ENCODE measurements around the gene AEBP2. TPM values are rescaled to one million over a fixed set of nuclear protein-coding genes. Genes with fewer than 3 reads are reported as not detected.

AEBP2 gene
- total and polyA plus RNA-seq, 2 of the 13 experiments (the other 11 are each of a cell fraction or from before 2014, with no cell fraction given), result 9.2 to 17.9 TPM

- FAIRE-seq (no peak), ATAC-seq (no peak), DNase-seq (ENCODE audit: low spot score) (no peak)
- Histone ChIP-seq H3K4me1 (ENCODE audit: insufficient read depth, low read length) (no peaks in the 10 kb centered on the region), H3K9me3 (ENCODE audit: low read length) (no peaks in the 10 kb centered on the region), H3K4me2 (ENCODE audit: low read depth, low read length) (no peak overlapping the region), H3K36me3 (replicated peaks in 1 of 2; ENCODE audit: control insufficient read depth in 1 of 2, insufficient read depth in 2 of 2, low read length in 2 of 2) (no peaks in the 10 kb centered on the region), H3K27ac (ENCODE audit: extremely low read length, insufficient read depth, low read length) (no peak overlapping the region), H2AFZ (ENCODE audit: low read length) (no peak overlapping the region), H3K4me3 (replicated peaks in 1 of 3; ENCODE audit: insufficient read depth in 1 of 3, low read depth in 2 of 3, low read length in 3 of 3) (no peak overlapping the region), H4K20me1 (ENCODE audit: insufficient read depth, low read length) (no peaks in the 10 kb centered on the region), H3K79me2 (ENCODE audit: insufficient read depth, low read length) (no peaks in the 10 kb centered on the region), H3K9ac (ENCODE audit: insufficient read depth, low read depth, low read length) (no peak overlapping the region), H3K27me3 (ENCODE audit: control insufficient read depth in 1 of 2, insufficient read depth in 2 of 2, low read length in 2 of 2) (no peaks in the 10 kb centered on the region)
- POLR2A ChIA-PET, result no interaction called here
- CTCF ChIA-PET (ENCODE audit: low intra/inter-chr PET ratio, low total read pairs), result no interaction called here
- no TSS peak for BruUV-seq (replicated peaks)
- TF ChIP-seq SNAPC2 (CRISPR knock-in tag; IDR thresholded peaks at IDR 0.05) (no peak), RBFOX2 (IDR thresholded peaks at IDR 0.05; ENCODE audit: low read depth, low read length) (no peak)
- intact Hi-C loops (cut with micrococcal nuclease; ENCODE audit: unreplicated experiment) (no loop called here), in situ Hi-C loops (cut with HindIII; ENCODE audit: extremely low pct_ligation_motif_present, low pct_unique_long_range_greater_than_20kb) (no loop called here)
Measured at GRCh38 chr12:19561411-19561961, 122.2 kb downstream of the AEBP2 start.

Small RNA genes within 50 kb of the gene (small RNA-seq; reads per million reads assigned to genes)
- 0 reads per million in 3 experiments for gene AC091805.2 (ENCODE audit: insufficient read depth in 2 of 3, insufficient read length in 3 of 3, low read depth in 2 of 3, low replicate concordance in 1 of 3)
- 0 reads per million in 3 experiments for gene RNU6-254P (ENCODE audit: insufficient read depth in 2 of 3, insufficient read length in 3 of 3, low read depth in 2 of 3, low replicate concordance in 1 of 3)
